MM.1S (cell line): ENCODE results near the gene UBE2D1.

ENCODE experiments used
- EZH2 ChIP-seq: fragments of 300-600 bp; sonication (generic); optimal IDR thresholded peaks from 2 replicates; pipeline ENCODE3; 2017; ENCODE audit warnings: low read depth, mild to moderate bottlenecking, antibody characterized with exemption, low read length, mixed read lengths
- TF ChIP-seq, protein P1 (sequence below): fragments of 300-600 bp; sonication (generic); IDR thresholded peaks from 2 replicates; pipeline ENCODE4 v1.5.1; 2016; ENCODE audit warnings: antibody characterized with exemption, low read length, mixed read lengths

- TF ChIP-seq, protein P1, sequence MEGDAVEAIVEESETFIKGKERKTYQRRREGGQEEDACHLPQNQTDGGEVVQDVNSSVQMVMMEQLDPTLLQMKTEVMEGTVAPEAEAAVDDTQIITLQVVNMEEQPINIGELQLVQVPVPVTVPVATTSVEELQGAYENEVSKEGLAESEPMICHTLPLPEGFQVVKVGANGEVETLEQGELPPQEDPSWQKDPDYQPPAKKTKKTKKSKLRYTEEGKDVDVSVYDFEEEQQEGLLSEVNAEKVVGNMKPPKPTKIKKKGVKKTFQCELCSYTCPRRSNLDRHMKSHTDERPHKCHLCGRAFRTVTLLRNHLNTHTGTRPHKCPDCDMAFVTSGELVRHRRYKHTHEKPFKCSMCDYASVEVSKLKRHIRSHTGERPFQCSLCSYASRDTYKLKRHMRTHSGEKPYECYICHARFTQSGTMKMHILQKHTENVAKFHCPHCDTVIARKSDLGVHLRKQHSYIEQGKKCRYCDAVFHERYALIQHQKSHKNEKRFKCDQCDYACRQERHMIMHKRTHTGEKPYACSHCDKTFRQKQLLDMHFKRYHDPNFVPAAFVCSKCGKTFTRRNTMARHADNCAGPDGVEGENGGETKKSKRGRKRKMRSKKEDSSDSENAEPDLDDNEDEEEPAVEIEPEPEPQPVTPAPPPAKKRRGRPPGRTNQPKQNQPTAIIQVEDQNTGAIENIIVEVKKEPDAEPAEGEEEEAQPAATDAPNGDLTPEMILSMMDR = no peak
- no peak for TF ChIP-seq EZH2
Measured at GRCh38 chr10:58399410-58399809, 64.6 kb downstream of the UBE2D1 start.
